Liver (tissue), 9 donors: ENCODE data around the gene ALKBH5. TPM values are rescaled to one million over a fixed set of nuclear protein-coding genes. Genes with fewer than 3 reads are reported as not detected.

Source experiments
- DNase-seq: peaks from one replicate; pipeline ENCODE4 v3.0.0-alpha.2; 2017; ENCODE audit warnings: low spot score
- H3K27ac ChIP-seq, 2 donors: one replicate each; pipeline ENCODE4 v1.7.0; 2013; ENCODE audit warnings: inconsistent platforms in 2 of 2, low read length in 2 of 2, control low read depth in 1 of 2, low read depth in 1 of 2, mild to moderate bottlenecking in 1 of 2
- H3K27me3 ChIP-seq, 4 donors: one replicate each; pipeline versions ENCODE4 v1.6.1 to v1.7.0; 2013; ENCODE audit warnings: low read length in 3 of 4, inconsistent platforms in 1 of 4, mild to moderate bottlenecking in 1 of 4, moderate library complexity in 1 of 4; ENCODE audit not compliant: control insufficient read depth in 4 of 4, insufficient read depth in 4 of 4
- H3K36me3 ChIP-seq, 4 donors: one replicate each; pipeline versions ENCODE4 v1.6.1 to v1.7.0; 2013; ENCODE audit warnings: low read length in 3 of 4, mild to moderate bottlenecking in 3 of 4, low read depth in 1 of 4, moderate library complexity in 1 of 4; ENCODE audit not compliant: control insufficient read depth in 4 of 4, insufficient read depth in 3 of 4
- H3K4me1 ChIP-seq, 4 donors: one replicate each; pipeline versions ENCODE4 v1.6.1 to v1.7.0; 2013; ENCODE audit warnings: low read length in 3 of 4, mild to moderate bottlenecking in 3 of 4, moderate library complexity in 1 of 4; ENCODE audit not compliant: control insufficient read depth in 4 of 4, insufficient read depth in 4 of 4
- H3K4me3 ChIP-seq, 3 donors: one replicate each; pipeline versions ENCODE4 v1.6.1 to v1.7.0; 2013; ENCODE audit warnings: low read length in 3 of 3, control low read depth in 1 of 3, low read depth in 1 of 3, mild to moderate bottlenecking in 1 of 3
- H3K9ac ChIP-seq, 2 donors: one replicate each; pipeline ENCODE4 v1.7.0; 2013; ENCODE audit warnings: low read length in 2 of 2, mild to moderate bottlenecking in 2 of 2, moderate library complexity in 2 of 2, control low read depth in 1 of 2, low read depth in 1 of 2
- H3K9me3 ChIP-seq, 4 donors: one replicate each; pipeline versions ENCODE4 v1.6.1 to v1.7.0; 2013; ENCODE audit warnings: low read length in 3 of 4; ENCODE audit not compliant: control insufficient read depth in 4 of 4
- ATF3 ChIP-seq: IDR thresholded peaks from 2 replicates; pipeline ENCODE4 v1.6.1; 2016; ENCODE audit warnings: antibody characterized with exemption
- FOXA2 ChIP-seq: IDR thresholded peaks from 2 replicates; pipeline ENCODE4 v1.6.1; 2016; ENCODE audit warnings: antibody characterized with exemption
- HNF4A ChIP-seq, 2 donors: conservative IDR thresholded peaks; 2 replicates each; pipeline ENCODE4 v1.6.1; 2016; ENCODE audit warnings: antibody characterized with exemption in 2 of 2, mild to moderate bottlenecking in 2 of 2
- JUND ChIP-seq, 2 donors: IDR thresholded peaks; 2 replicates each; pipeline ENCODE4 v1.6.1; 2016; ENCODE audit warnings: antibody characterized with exemption in 2 of 2
- RAD21 ChIP-seq, 2 donors: IDR thresholded peaks; 2 replicates each; pipeline ENCODE4 v1.6.1; 2016; ENCODE audit warnings: antibody characterized with exemption in 2 of 2, mild to moderate bottlenecking in 2 of 2
- REST ChIP-seq: IDR thresholded peaks from 2 replicates; pipeline ENCODE4 v1.6.1; 2016; ENCODE audit warnings: antibody characterized with exemption, mild to moderate bottlenecking
- RXRA ChIP-seq, 2 donors: IDR thresholded peaks; 2 replicates each; pipeline ENCODE4 v1.6.1; 2017 to 2018; ENCODE audit warnings: antibody characterized with exemption in 2 of 2, mild to moderate bottlenecking in 1 of 2
- SP1 ChIP-seq: IDR thresholded peaks from 2 replicates; pipeline ENCODE4 v1.6.1; 2018; ENCODE audit warnings: antibody characterized with exemption, mild to moderate bottlenecking
- YY1 ChIP-seq: IDR thresholded peaks from 2 replicates; pipeline ENCODE4 v1.6.1; 2016; ENCODE audit warnings: antibody characterized with exemption, mild to moderate bottlenecking
- WGBS: extraction: QIAGEN DNeasy Blood & Tissue Kit; methylation state at CpG from one replicate; pipeline ENCODE4 v1.1.7; 2013; 5-methylcytosine and 5-hydroxymethylcytosine counted together
- polyA plus RNA-seq, 2 donors: library from polyadenylated mRNA; stranded (reverse) in 1 of 2; unstranded in 1 of 2; fragments of 200-250 nt in 1 of 2; fragments of >200 nt in 1 of 2; fragmentation: Nextera tagmentation in 1 of 2; extraction: Ambion mirVana in 1 of 2; gene quantifications; one replicate each; pipeline versions ENCODE4 v1.2.1 to v1.2.3, GENCODE V29; 2013 to 2015
- total RNA-seq, 2 donors: library from RNA; depleted of rRNA; stranded (reverse); fragments of >200 nt; gene quantifications; one replicate each; pipeline ENCODE4 v1.2.3, GENCODE V29; 2014
- TF ChIP-seq, protein P1 (sequence below): IDR thresholded peaks from 2 replicates; pipeline ENCODE4 v1.6.1; 2016; ENCODE audit warnings: antibody characterized with exemption
- TF ChIP-seq, protein P2 (sequence below): fragments of 150-350 bp; IDR thresholded peaks from 2 replicates; pipeline ENCODE4 v1.5.1; 2017; ENCODE audit warnings: improper control_type of control experiment, low read depth, low read length; ENCODE audit not compliant: missing input control
- donor health status: healthy.
- donor health status: healthy.
- donor health status: healthy.
- donor health status: healthy.
- donor health status: healthy.

Gene ALKBH5
- total and polyA plus RNA-seq, 4 donors: 30.5 to 67.8 (median 46.3) TPM

DNA sequence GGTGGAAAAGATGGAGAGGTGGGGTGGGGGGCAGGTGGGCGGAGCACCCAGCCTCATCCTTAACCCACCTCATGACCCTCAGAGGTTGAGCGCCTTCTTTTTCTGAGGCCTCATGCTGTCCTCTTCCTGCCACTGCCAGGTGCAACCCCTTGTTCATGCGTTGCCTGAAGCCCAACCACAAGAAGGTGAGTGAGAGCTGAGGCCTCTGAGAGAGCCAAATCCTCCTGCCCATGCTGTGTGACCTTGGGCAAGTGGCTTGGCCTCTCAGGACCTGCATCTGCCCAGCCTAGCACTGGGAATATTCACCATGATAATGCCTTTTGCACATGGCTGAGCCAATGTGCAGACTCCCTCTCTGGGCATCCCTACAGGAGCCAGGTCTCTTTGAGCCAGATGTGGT, 43.0 kb upstream of the ALKBH5 start (continued):
- TF ChIP-seq REST: no peak
- no peak for TF ChIP-seq YY1
- TF ChIP-seq HNF4A (conservative IDR thresholded peaks at IDR 0.05): no peak
- TF ChIP-seq ATF3: no peak
- TF ChIP-seq, protein P1, sequence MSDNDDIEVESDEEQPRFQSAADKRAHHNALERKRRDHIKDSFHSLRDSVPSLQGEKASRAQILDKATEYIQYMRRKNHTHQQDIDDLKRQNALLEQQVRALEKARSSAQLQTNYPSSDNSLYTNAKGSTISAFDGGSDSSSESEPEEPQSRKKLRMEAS: no peak
- no peak for TF ChIP-seq RXRA (IDR thresholded peaks at IDR 0.05)

GRCh38 chr17:18141210-18141803, 42.3 kb upstream of the ALKBH5 start:
- Histone ChIP-seq H3K9ac (no peak overlapping the region), H3K9me3 (no peaks in the 10 kb centered on the region), H3K36me3 (no peaks in the 10 kb centered on the region), H3K4me1 (peaks cover 8 to 42% (median 36%) of the 10 kb centered on the region in 4 donors), H3K4me3 (no peak overlapping the region), H3K27ac (no peak overlapping the region), H3K27me3 (no peaks in the 10 kb centered on the region)
- no peak for DNase-seq
- TF ChIP-seq RAD21 (IDR thresholded peaks at IDR 0.05) (peak; percentile 76 to 81), YY1 (no peak), SP1 (no peak)
- TF ChIP-seq, protein P2, sequence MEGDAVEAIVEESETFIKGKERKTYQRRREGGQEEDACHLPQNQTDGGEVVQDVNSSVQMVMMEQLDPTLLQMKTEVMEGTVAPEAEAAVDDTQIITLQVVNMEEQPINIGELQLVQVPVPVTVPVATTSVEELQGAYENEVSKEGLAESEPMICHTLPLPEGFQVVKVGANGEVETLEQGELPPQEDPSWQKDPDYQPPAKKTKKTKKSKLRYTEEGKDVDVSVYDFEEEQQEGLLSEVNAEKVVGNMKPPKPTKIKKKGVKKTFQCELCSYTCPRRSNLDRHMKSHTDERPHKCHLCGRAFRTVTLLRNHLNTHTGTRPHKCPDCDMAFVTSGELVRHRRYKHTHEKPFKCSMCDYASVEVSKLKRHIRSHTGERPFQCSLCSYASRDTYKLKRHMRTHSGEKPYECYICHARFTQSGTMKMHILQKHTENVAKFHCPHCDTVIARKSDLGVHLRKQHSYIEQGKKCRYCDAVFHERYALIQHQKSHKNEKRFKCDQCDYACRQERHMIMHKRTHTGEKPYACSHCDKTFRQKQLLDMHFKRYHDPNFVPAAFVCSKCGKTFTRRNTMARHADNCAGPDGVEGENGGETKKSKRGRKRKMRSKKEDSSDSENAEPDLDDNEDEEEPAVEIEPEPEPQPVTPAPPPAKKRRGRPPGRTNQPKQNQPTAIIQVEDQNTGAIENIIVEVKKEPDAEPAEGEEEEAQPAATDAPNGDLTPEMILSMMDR: peak; percentile 46
- WGBS: 31% methylated on average over 9 of the region's 9 CpGs

GRCh38 chr17:18142417-18142816, 41.2 kb upstream of the ALKBH5 start:
- Histone ChIP-seq H3K9me3 (no peaks in the 10 kb centered on the region), H3K27me3 (no peaks in the 10 kb centered on the region), H3K27ac (no peak overlapping the region), H3K9ac (no peak overlapping the region), H3K4me1 (peaks cover 8 to 36% (median 31%) of the 10 kb centered on the region in 4 donors), H3K36me3 (no peaks in the 10 kb centered on the region), H3K4me3 (no peak overlapping the region)
- 96% methylated on average over 3 of the region's 3 CpGs for WGBS
- no peak for TF ChIP-seq FOXA2
- no peak for TF ChIP-seq JUND (IDR thresholded peaks at IDR 0.05)
- no peak for TF ChIP-seq YY1
- DNase-seq: no peak
